OCI-LY1 (cell line): Measurements from ENCODE around the gene PSENEN.

ENCODE experiments used
- H2AFZ ChIP-seq: fragments of 200-600 bp; sonication (generic), shearing (Covaris generic); 2 replicates; pipeline ENCODE4 v1.6.0; 2014; ENCODE audit warnings: antibody characterized with exemption, mild to moderate bottlenecking, low read length
- H3F3A ChIP-seq: fragments of 200-600 bp; sonication (generic), shearing (Covaris generic); 2 replicates; pipeline ENCODE4 v1.6.0; 2014; ENCODE audit warnings: mild to moderate bottlenecking, antibody characterized with exemption, low read length, moderate library complexity; ENCODE audit not compliant: insufficient read depth
- H3K27ac ChIP-seq: fragments of 200-600 bp; sonication (generic); 2 replicates; pipeline ENCODE4 v1.5.1; 2014; ENCODE audit warnings: low read length, mixed run types, mild to moderate bottlenecking, low read depth; ENCODE audit not compliant: poor library complexity, severe bottlenecking
- H3K27me3 ChIP-seq: fragments of 200-600 bp; sonication (generic); 2 replicates; pipeline ENCODE4 v1.6.0; 2014; ENCODE audit warnings: antibody characterized with exemption, mild to moderate bottlenecking, low read length, moderate library complexity; ENCODE audit not compliant: insufficient read depth
- H3K36me3 ChIP-seq: fragments of 200-600 bp; sonication (generic); 2 replicates; pipeline ENCODE4 v1.6.1; 2014; ENCODE audit warnings: mild to moderate bottlenecking, antibody characterized with exemption, low read length, moderate library complexity, mixed read lengths; ENCODE audit not compliant: insufficient read depth
- H3K4me1 ChIP-seq: fragments of 200-600 bp; sonication (generic); 2 replicates; pipeline ENCODE4 v1.5.1; 2014; ENCODE audit warnings: mild to moderate bottlenecking, low read length, moderate library complexity; ENCODE audit not compliant: insufficient read depth, severe bottlenecking
- H3K4me2 ChIP-seq: fragments of 200-600 bp; sonication (generic), shearing (Covaris generic); 2 replicates; pipeline ENCODE4 v1.6.1; 2014; ENCODE audit warnings: low read length
- H3K4me3 ChIP-seq: fragments of 200-600 bp; sonication (generic); 2 replicates; pipeline ENCODE4 v1.5.1; 2014; ENCODE audit warnings: low read length, low read depth, mild to moderate bottlenecking, mixed read lengths; ENCODE audit not compliant: poor library complexity, severe bottlenecking
- H3K79me2 ChIP-seq: fragments of 200-600 bp; shearing (Covaris generic); 2 replicates; pipeline ENCODE4 v1.6.1; 2016; ENCODE audit warnings: mixed run types, low read length, mixed read lengths; ENCODE audit not compliant: insufficient read depth
- H3K9ac ChIP-seq: fragments of 200-600 bp; sonication (generic), shearing (Covaris generic); 2 replicates; pipeline ENCODE4 v1.6.1; 2014; ENCODE audit warnings: mild to moderate bottlenecking, low read length, mixed read lengths
- H3K9me2 ChIP-seq: fragments of 200-600 bp; sonication (generic), shearing (Covaris generic); 2 replicates; pipeline ENCODE4 v1.6.1; 2014; ENCODE audit warnings: low read depth, mild to moderate bottlenecking, low read length, mixed read lengths
- H3K9me3 ChIP-seq: fragments of 200-600 bp; shearing (Covaris generic); 2 replicates; pipeline ENCODE4 v1.6.1; 2014; ENCODE audit warnings: low read length, mixed read lengths
- H4K20me1 ChIP-seq: fragments of 200-600 bp; sonication (generic), shearing (Covaris generic); 2 replicates; pipeline ENCODE4 v1.6.0; 2016; ENCODE audit warnings: mild to moderate bottlenecking, low read length; ENCODE audit not compliant: insufficient read depth
- CTCF ChIP-seq: fragments of 200-600 bp; sonication (generic), shearing (Covaris generic); IDR thresholded peaks from 2 replicates; pipeline ENCODE4 v1.5.1; 2017; ENCODE audit warnings: mild to moderate bottlenecking, antibody characterized with exemption, low read length, moderate library complexity, mixed read lengths
- EZH2 ChIP-seq: fragments of 200-600 bp; sonication (generic), shearing (Covaris generic); IDR thresholded peaks from 2 replicates; pipeline ENCODE4 v1.8.0; 2017; ENCODE audit warnings: borderline replicate concordance, mixed run types, mild to moderate bottlenecking, antibody characterized with exemption, low read length, moderate library complexity, mixed read lengths

The PSENEN gene

DNA sequence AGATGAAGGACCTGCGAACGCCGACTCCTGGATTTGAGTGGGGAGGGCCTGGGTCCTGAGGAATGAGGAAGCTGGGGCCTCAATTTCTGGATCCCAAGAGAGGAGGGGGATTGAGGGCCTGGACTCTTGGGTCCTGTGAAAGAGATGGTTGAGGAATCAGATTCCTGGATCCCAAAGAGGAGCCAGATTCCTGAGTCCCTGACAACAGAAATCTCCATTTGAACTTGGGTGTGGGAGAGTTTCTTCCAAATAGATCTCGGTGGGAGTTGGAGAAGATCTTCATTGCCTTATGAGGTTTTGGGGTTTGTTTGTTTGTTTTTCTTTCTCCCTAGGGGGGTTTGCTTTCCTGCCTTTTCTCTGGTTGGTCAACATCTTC, 624 bp downstream of the PSENEN start:
- Histone ChIP-seq H4K20me1 (no peaks in the 10 kb centered on the region), H3K79me2 (no peaks in the 10 kb centered on the region), H3K9ac (peak overlapping the region; percentile 90), H3K4me3 (peak overlapping the region; percentile 91), H3K27ac (peak overlapping the region; percentile 57), H3K4me1 (peaks cover 63% of the 10 kb centered on the region), H3F3A (no peaks in the 10 kb centered on the region), H2AFZ (no peak overlapping the region), H3K9me2 (no peaks in the 10 kb centered on the region), H3K9me3 (no peaks in the 10 kb centered on the region), H3K36me3 (no peaks in the 10 kb centered on the region), H3K4me2 (peak overlapping the region; percentile 87), H3K27me3 (no peaks in the 10 kb centered on the region)
- TF ChIP-seq EZH2, result no peak
- TF ChIP-seq CTCF, result no peak

GRCh38 chr19:35746531-35746930, 1.1 kb downstream of the PSENEN start:
- no peak for TF ChIP-seq CTCF
- TF ChIP-seq EZH2, result no peak

GRCh38 chr19:35748106-35749020, 2.9 kb downstream of the PSENEN start, which contains the start of gene LIN37:
LIN37 (plus strand) TSS chr19:35748576; CDS start chr19:35748725, 149 bp downstream.
- no peak within 1 kb of the TSS for H2AFZ ChIP-seq
- H4K20me1 ChIP-seq, result no peaks in the 10 kb centered on the region
- H3K36me3 ChIP-seq, result 0 out of 2 replicates have a peak, but pooled peaks cover 3% of the 10 kb centered on the region
- no peaks in the 10 kb centered on the region for H3K9me2 ChIP-seq
- H3K27me3 ChIP-seq, result no peaks in the 10 kb centered on the region
- TF ChIP-seq EZH2, result no peak
- no peak for TF ChIP-seq CTCF
- peaks cover 41% of the 10 kb centered on the region for H3K4me1 ChIP-seq
- peak within 1 kb of the TSS; percentile 22 for H3K27ac ChIP-seq
- peak within 1 kb of the TSS; percentile 78 for H3K9ac ChIP-seq
- no peaks in the 10 kb centered on the region for H3K9me3 ChIP-seq
- no peaks in the 10 kb centered on the region for H3K79me2 ChIP-seq
- peak within 1 kb of the TSS; percentile 85 for H3K4me2 ChIP-seq
- no peaks in the 10 kb centered on the region for H3F3A ChIP-seq
- peak within 1 kb of the TSS; percentile 86 for H3K4me3 ChIP-seq

More at GRCh38 chr19:35746531-35746930, 1.1 kb downstream of the PSENEN start:
- Histone ChIP-seq H3K9me3 (no peaks in the 10 kb centered on the region), H3K9ac (peak overlapping the region; percentile 90; the same call in 1 of the 2 replicates), H3K27ac (no peak overlapping the region), H3K36me3 (no peaks in the 10 kb centered on the region), H3F3A (no peaks in the 10 kb centered on the region), H3K4me2 (peak overlapping the region; percentile 87), H3K79me2 (no peaks in the 10 kb centered on the region), H3K9me2 (no peaks in the 10 kb centered on the region), H3K27me3 (no peaks in the 10 kb centered on the region), H3K4me3 (peak overlapping the region; percentile 91), H4K20me1 (no peaks in the 10 kb centered on the region), H2AFZ (no peak overlapping the region), H3K4me1 (peaks cover 59% of the 10 kb centered on the region)
